ENCODE measurements around the gene PPP2R1B. TPM values are rescaled to one million over a fixed set of nuclear protein-coding genes. Genes with fewer than 3 reads are reported as not detected.

PPP2R1B gene
- total RNA-seq, 1 experiment from 2014 or later: 105 TPM

DNA sequence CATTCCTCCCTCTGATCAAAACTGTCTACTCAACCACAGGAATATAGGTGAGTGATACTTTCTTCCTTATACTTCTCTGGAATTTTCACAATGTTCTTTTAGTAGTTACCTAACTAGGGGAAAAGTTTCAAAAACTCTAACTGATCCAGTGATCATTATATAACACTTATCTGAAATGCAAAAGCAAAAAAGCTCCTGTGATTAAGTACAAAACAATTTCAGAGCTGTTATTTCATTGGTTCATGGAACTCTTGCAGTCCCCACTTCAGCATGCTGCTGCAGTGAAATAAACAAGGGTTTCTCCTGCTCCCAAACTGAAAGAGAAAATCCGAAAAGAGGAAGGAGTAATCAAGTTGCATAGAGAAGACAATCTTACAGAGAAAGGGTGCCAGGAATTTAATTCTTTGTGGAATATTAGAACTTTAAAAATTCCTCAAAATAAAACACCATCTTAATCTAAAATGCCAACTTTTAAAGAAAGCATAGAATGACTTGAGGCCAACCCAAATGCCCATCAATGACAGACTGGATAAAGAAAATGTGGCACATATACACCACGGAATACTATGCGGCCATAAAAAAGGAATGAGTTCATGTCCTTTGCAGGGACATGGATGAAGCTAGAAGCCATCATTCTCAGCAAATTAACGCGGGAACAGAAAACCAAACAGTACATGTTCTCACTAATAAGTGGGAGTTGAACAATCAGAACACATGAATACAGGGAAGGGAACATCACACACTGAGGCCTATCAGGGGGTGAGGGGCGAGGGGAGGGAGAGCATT is 20.3 kb downstream of the PPP2R1B start:
- H3K27me3 Mint-ChIP-seq (ENCODE audit: low read depth): no peaks in the 10 kb centered on the region
- H3K9me3 Mint-ChIP-seq: no peaks in the 10 kb centered on the region
- H3K4me1 Mint-ChIP-seq: no peaks in the 10 kb centered on the region

More for the DNA sequence above, 20.3 kb downstream of the PPP2R1B start:
- H2AK5ac ChIP-seq (ENCODE audit: insufficient read length, low read length): no peak overlapping the region
- no peak overlapping the region for H4K8ac ChIP-seq (replicated peaks; ENCODE audit: insufficient read length, low read depth, low read length)
- no peaks in the 10 kb centered on the region for H3K9me3 ChIP-seq (ENCODE audit: control insufficient read depth, low read depth, low read length)
- no peak overlapping the region for H2BK120ac ChIP-seq (ENCODE audit: low read depth, low read length, poor library complexity, severe bottlenecking)
- no peak overlapping the region for H3T11ph ChIP-seq (ENCODE audit: low read length)
- H3K27ac ChIP-seq (ENCODE audit: insufficient read length, low read depth, low read length): no peak overlapping the region
- no peaks in the 10 kb centered on the region for H4K20me1 ChIP-seq (ENCODE audit: control insufficient read depth, insufficient read depth, insufficient read length)
- DNase-seq: no peak
- TF ChIP-seq CTCF (conservative IDR thresholded peaks at IDR 0.05): no peak
- H3K14ac ChIP-seq (ENCODE audit: insufficient read depth, low read length): no peak overlapping the region
- H3K56ac ChIP-seq (ENCODE audit: insufficient read length, low read depth, low read length): no peak overlapping the region
- H3K4ac ChIP-seq (ENCODE audit: low read depth, low read length): no peak overlapping the region
- no CpG with 5 or more reads among the region's 6 CpGs for WGBS (ENCODE audit: extremely low coverage, insufficient read length, low lambda C conversion rate)
- no peak overlapping the region for H3K4me2 ChIP-seq (ENCODE audit: insufficient read depth, insufficient read length, low read length)
- no peak overlapping the region for H4K5ac ChIP-seq (ENCODE audit: insufficient read length, low read depth, low read length)
- H2BK20ac ChIP-seq (ENCODE audit: low read depth, low read length, poor library complexity, severe bottlenecking): no peak overlapping the region
- H3K79me2 ChIP-seq (ENCODE audit: insufficient read depth, low read length): no peaks in the 10 kb centered on the region
- H2BK5ac ChIP-seq (ENCODE audit: insufficient read length, low read length): no peak overlapping the region
- no peak overlapping the region for H4K91ac ChIP-seq (ENCODE audit: insufficient read length, low read depth, low read length)
- H3K27ac Mint-ChIP-seq: no peak overlapping the region
- H3K18ac ChIP-seq (ENCODE audit: insufficient read length, low read depth, low read length): no peak overlapping the region
- H3K9ac ChIP-seq (ENCODE audit: extremely low read depth, insufficient read length, low read length): no peak overlapping the region
- H2BK15ac ChIP-seq (ENCODE audit: low read depth, low read length): no peak overlapping the region
- no peak overlapping the region for H3K23ac ChIP-seq (ENCODE audit: insufficient read length, low read depth, low read length)
- H3K4me3 Mint-ChIP-seq: no peak overlapping the region
- no peak overlapping the region for H2AFZ ChIP-seq (ENCODE audit: low read length)
- peaks cover 41 to 79% (median 60%) of the 10 kb centered on the region in 3 experiments; a peak in 6 of 7 replicates for H3K36me3 Mint-ChIP-seq (ENCODE audit: insufficient read depth in 1 of 3, low read depth in 3 of 3)
- no peaks in the 10 kb centered on the region for H3K23me2 ChIP-seq (ENCODE audit: insufficient read length, low read depth, low read length, poor library complexity, severe bottlenecking)
- no peaks in the 10 kb centered on the region for H3K27me3 ChIP-seq (ENCODE audit: insufficient read depth, low read length)
- no peak overlapping the region for H2BK12ac ChIP-seq (ENCODE audit: insufficient read length, low read depth, low read length)
- H3K79me1 ChIP-seq (ENCODE audit: insufficient read depth, low read depth, low read length, poor library complexity, severe bottlenecking): no peaks in the 10 kb centered on the region
- H3K4me1 ChIP-seq (ENCODE audit: insufficient read depth, low read length): no peaks in the 10 kb centered on the region
